Mesenchymal stem cell (in vitro differentiated cells and primary cell): Measurements from ENCODE around the gene MICAL1.

Experiments
- DNase-seq: peaks from one replicate; pipeline ENCODE4 v3.0.0-alpha.2; 2013
- H2AFZ ChIP-seq: one replicate; pipeline ENCODE4 v1.6.1; 2013; ENCODE audit warnings: low read depth, mild to moderate bottlenecking, control low read depth, inconsistent platforms, low read length, moderate library complexity
- H2AK5ac ChIP-seq: 2 replicates; pipeline ENCODE4 v1.6.1; 2013; ENCODE audit warnings: low read length, moderate library complexity, mild to moderate bottlenecking, inconsistent platforms; ENCODE audit not compliant: severe bottlenecking
- H2BK120ac ChIP-seq: one replicate; pipeline ENCODE4 v1.6.1; 2013; ENCODE audit warnings: low read depth, mild to moderate bottlenecking, inconsistent platforms, low read length, moderate library complexity
- H2BK12ac ChIP-seq, 2 experiments: one replicate each; pipeline ENCODE4 v1.6.1; 2013; ENCODE audit warnings: inconsistent platforms in 2 of 2, low read length in 2 of 2, mild to moderate bottlenecking in 2 of 2, moderate library complexity in 2 of 2, control low read depth in 1 of 2
- H2BK15ac ChIP-seq: one replicate; pipeline ENCODE4 v1.6.1; 2013; ENCODE audit warnings: mild to moderate bottlenecking, low read depth, inconsistent platforms; ENCODE audit not compliant: poor library complexity, severe bottlenecking
- H2BK5ac ChIP-seq: 2 replicates; pipeline ENCODE4 v1.6.1; 2013; ENCODE audit warnings: low read depth, mild to moderate bottlenecking, low read length, control low read depth, inconsistent platforms; ENCODE audit not compliant: poor library complexity, severe bottlenecking
- H3K14ac ChIP-seq, 2 experiments: one replicate each; pipeline ENCODE4 v1.6.1; 2013; ENCODE audit warnings: inconsistent platforms in 2 of 2, low read length in 2 of 2, control low read depth in 1 of 2, mild to moderate bottlenecking in 1 of 2, moderate library complexity in 1 of 2
- H3K18ac ChIP-seq, 2 experiments: one replicate each; pipeline ENCODE4 v1.6.1; 2013; ENCODE audit warnings: inconsistent platforms in 2 of 2, low read length in 2 of 2, control low read depth in 1 of 2, low read depth in 1 of 2, mild to moderate bottlenecking in 1 of 2
- H3K23ac ChIP-seq, 2 experiments: one replicate each; pipeline ENCODE4 v1.6.1; 2013; ENCODE audit warnings: inconsistent platforms in 2 of 2, low read length in 2 of 2, mild to moderate bottlenecking in 2 of 2, moderate library complexity in 2 of 2, control low read depth in 1 of 2
- H3K27ac ChIP-seq: 2 replicates; pipeline ENCODE4 v1.5.1; 2013; ENCODE audit warnings: mild to moderate bottlenecking, moderate library complexity, low read length, control low read depth, inconsistent platforms; ENCODE audit not compliant: poor library complexity, severe bottlenecking
- H3K27me3 ChIP-seq, 2 experiments: 2 replicates each; pipeline versions ENCODE4 v1.6.1 to v1.7.0; 2013; ENCODE audit warnings: low read length in 2 of 2, mild to moderate bottlenecking in 2 of 2, moderate library complexity in 2 of 2, control low read depth in 1 of 2, inconsistent platforms in 1 of 2; ENCODE audit not compliant: control insufficient read depth in 1 of 2, insufficient read depth in 1 of 2
- H3K36me3 ChIP-seq, 2 experiments: 2 replicates each; pipeline versions ENCODE4 v1.6.1 to v1.7.0; 2013; ENCODE audit warnings: low read length in 2 of 2, control low read depth in 1 of 2, inconsistent platforms in 1 of 2, low read depth in 1 of 2, mild to moderate bottlenecking in 1 of 2; ENCODE audit not compliant: insufficient read depth in 2 of 2, control insufficient read depth in 1 of 2
- H3K4ac ChIP-seq, 2 experiments: one replicate each; pipeline ENCODE4 v1.6.1; 2013; ENCODE audit warnings: inconsistent platforms in 2 of 2, low read length in 2 of 2, mild to moderate bottlenecking in 2 of 2, moderate library complexity in 2 of 2, control low read depth in 1 of 2, low read depth in 1 of 2
- H3K4me1 ChIP-seq: 2 replicates; pipeline ENCODE4 v1.6.1; 2013; ENCODE audit warnings: low read depth, low read length, control low read depth; ENCODE audit not compliant: control insufficient read depth, insufficient read depth
- H3K4me2 ChIP-seq: 2 replicates; pipeline ENCODE4 v1.6.1; 2013; ENCODE audit warnings: low read length, mild to moderate bottlenecking, inconsistent platforms; ENCODE audit not compliant: poor library complexity, severe bottlenecking
- H3K4me3 ChIP-seq, 2 experiments: 2 replicates each; pipeline versions ENCODE4 v1.5.1 to v1.7.0; 2013; ENCODE audit warnings: low read length in 2 of 2, mild to moderate bottlenecking in 2 of 2, control low read depth in 1 of 2, low read depth in 1 of 2; ENCODE audit not compliant: insufficient read depth in 1 of 2
- H3K79me1 ChIP-seq: replicated peaks from 2 replicates; pipeline ENCODE4 v1.6.1; 2013; ENCODE audit warnings: mild to moderate bottlenecking, control low read depth, low read length, inconsistent platforms; ENCODE audit not compliant: poor library complexity, severe bottlenecking
- H3K9ac ChIP-seq: 2 replicates; pipeline ENCODE4 v1.7.0; 2013; ENCODE audit warnings: mild to moderate bottlenecking, low read length, moderate library complexity
- H3K9me3 ChIP-seq: 2 replicates; pipeline ENCODE4 v1.7.0; 2013; ENCODE audit warnings: mild to moderate bottlenecking, low read length; ENCODE audit not compliant: control insufficient read depth
- H4K8ac ChIP-seq: one replicate; pipeline ENCODE4 v1.6.1; 2013; ENCODE audit warnings: inconsistent platforms, mild to moderate bottlenecking, low read length, moderate library complexity
- H4K91ac ChIP-seq: one replicate; pipeline ENCODE4 v1.6.1; 2013; ENCODE audit warnings: mild to moderate bottlenecking, low read length, inconsistent platforms
- WGBS: methylation state at CpG from one replicate; pipeline ENCODE4 v1.1.7; 2013; ENCODE audit warnings: mixed read lengths; 5-methylcytosine and 5-hydroxymethylcytosine counted together

MICAL1 gene

DNA sequence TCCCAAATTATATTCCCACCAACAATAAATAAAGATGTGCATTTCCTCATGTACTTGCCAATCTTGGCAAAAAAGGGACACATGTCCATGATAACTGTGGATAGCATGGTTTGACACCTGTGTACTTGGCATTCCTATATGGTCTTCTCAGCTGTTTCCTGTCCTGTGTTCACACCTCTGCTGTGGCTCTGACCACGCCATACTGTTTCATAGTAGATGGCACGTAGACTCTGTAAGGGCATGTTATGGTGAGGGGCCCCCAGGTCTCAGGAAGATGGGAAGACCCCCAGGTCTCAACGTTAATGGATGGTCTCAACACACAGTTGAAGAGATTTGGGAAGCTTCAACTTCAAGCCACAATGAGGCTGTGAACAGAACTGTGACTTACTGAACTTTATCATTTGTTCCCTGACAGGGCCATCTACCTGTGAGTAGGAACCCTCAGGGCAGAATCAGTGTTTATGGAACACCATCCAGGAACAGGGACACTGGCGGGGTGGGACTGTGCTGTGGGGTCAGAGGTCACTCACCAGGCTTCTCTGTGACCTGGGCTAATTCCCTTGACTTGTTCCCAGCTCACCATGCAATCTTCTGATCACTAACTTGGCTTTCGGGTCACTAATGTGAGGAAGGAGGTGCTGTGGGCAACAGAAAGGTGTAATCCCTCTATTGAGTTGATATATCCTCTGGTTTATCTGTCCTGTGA lies 15.7 kb upstream of the MICAL1 start:
- Histone ChIP-seq H2BK120ac (no peak overlapping the region), H4K91ac (no peak overlapping the region), H3K36me3 (peaks cover 53 to 98% of the 10 kb centered on the region in 2 experiments), H2BK12ac (no peak overlapping the region), H2BK15ac (no peak overlapping the region), H3K18ac (no peak overlapping the region), H3K79me1 (peaks cover 57% of the 10 kb centered on the region), H3K9ac (no peak overlapping the region), H3K14ac (no peak overlapping the region), H3K9me3 (no peaks in the 10 kb centered on the region), H3K4me2 (no peak overlapping the region), H3K4me3 (no peak overlapping the region), H3K4ac (no peak overlapping the region), H4K8ac (no peak overlapping the region), H3K27me3 (no peaks in the 10 kb centered on the region), H2AK5ac (no peak overlapping the region), H3K27ac (no peak overlapping the region), H2BK5ac (no peak overlapping the region), H3K23ac (no peak overlapping the region), H3K4me1 (peaks cover 4% of the 10 kb centered on the region), H2AFZ (no peak overlapping the region)
- 100% methylated on average over 5 of the region's 5 CpGs for WGBS
- DNase-seq, result no peak

DNA sequence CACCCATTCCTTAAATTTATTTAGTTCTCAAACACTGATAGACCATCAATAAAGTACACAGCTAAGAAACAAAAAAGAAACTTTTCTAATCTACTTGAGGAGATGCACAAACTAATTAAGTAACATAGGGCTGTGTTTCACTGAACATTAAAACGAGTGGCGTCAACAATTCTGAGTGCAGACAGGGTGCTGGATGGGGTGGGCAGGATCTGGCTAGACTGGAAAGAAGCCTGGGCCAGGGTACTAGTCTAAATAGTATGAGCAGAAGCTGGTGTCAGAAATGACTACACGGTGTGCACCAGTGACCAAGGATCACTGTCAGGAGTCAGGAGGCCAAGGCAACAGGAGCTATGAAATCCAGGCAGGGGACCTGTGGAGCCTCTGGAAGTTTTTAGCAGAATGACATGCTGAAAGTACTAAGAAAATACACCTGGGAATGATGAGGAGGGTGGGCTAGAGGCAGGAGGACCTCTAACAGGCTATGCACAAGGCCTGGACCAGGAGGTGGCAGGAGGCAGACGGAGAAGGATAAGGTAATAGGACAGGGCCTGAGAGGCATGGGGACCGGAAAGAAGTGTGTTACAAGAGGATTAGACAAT lies 14.1 kb upstream of the MICAL1 start:
- Histone ChIP-seq H3K23ac (no peak overlapping the region), H3K27ac (no peak overlapping the region), H2AFZ (no peak overlapping the region), H3K4me3 (no peak overlapping the region), H3K4me1 (peaks cover 1% of the 10 kb centered on the region), H2BK5ac (no peak overlapping the region), H3K14ac (no peak overlapping the region), H3K79me1 (peaks cover 59% of the 10 kb centered on the region), H4K91ac (no peak overlapping the region), H2AK5ac (no peak overlapping the region), H3K18ac (no peak overlapping the region), H3K9me3 (no peaks in the 10 kb centered on the region), H3K9ac (no peak overlapping the region), H2BK15ac (no peak overlapping the region), H2BK120ac (no peak overlapping the region), H3K36me3 (peaks cover 59 to 98% of the 10 kb centered on the region in 2 experiments), H4K8ac (no peak overlapping the region), H2BK12ac (no peak overlapping the region), H3K4me2 (no peak overlapping the region), H3K4ac (no peak overlapping the region), H3K27me3 (no peaks in the 10 kb centered on the region)
- 98% methylated on average over 4 of the region's 5 CpGs for WGBS
- DNase-seq, result no peak

DNA sequence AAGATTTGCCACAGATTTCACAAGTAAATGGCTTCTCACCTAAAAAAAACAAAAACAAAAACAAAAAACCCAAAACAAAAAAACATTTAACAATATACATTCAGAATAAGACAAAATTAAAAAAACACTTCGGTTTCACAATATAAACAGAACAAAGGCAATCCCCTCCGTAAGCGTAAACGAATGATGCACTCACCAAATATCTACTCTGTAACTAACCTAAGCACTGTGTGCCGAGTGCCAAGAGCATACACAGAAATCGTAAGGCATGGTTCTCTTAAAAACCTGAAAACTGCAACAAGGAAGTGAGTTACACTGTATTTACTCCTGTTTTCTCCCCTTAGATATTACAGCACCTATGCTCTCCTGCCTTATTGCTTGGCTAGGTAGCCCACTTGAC lies 12.1 kb upstream of the MICAL1 start:
- H3K36me3 ChIP-seq, result peaks cover 46 to 98% of the 10 kb centered on the region in 2 experiments
- no peaks in the 10 kb centered on the region for H3K9me3 ChIP-seq
- no peak overlapping the region for H4K8ac ChIP-seq
- no peak overlapping the region for H2BK12ac ChIP-seq
- H3K23ac ChIP-seq, result no peak overlapping the region
- H3K4me1 ChIP-seq, result no peaks in the 10 kb centered on the region
- no peak overlapping the region for H3K27ac ChIP-seq
- H3K4ac ChIP-seq, result no peak overlapping the region
- H2BK5ac ChIP-seq, result no peak overlapping the region
- no peak overlapping the region for H3K4me2 ChIP-seq
- no peaks in the 10 kb centered on the region for H3K27me3 ChIP-seq
- no peak overlapping the region for H3K14ac ChIP-seq
- no peak overlapping the region for H2BK15ac ChIP-seq
- H2BK120ac ChIP-seq, result no peak overlapping the region
- H3K18ac ChIP-seq, result no peak overlapping the region
- H2AK5ac ChIP-seq, result no peak overlapping the region
- H3K4me3 ChIP-seq, result no peak overlapping the region
- peaks cover 48% of the 10 kb centered on the region for H3K79me1 ChIP-seq
- no peak overlapping the region for H3K9ac ChIP-seq
- peak; percentile 52 for DNase-seq
- no peak overlapping the region for H4K91ac ChIP-seq
- WGBS, result 70% methylated on average over 6 of the region's 6 CpGs
- H2AFZ ChIP-seq, result no peak overlapping the region

DNA sequence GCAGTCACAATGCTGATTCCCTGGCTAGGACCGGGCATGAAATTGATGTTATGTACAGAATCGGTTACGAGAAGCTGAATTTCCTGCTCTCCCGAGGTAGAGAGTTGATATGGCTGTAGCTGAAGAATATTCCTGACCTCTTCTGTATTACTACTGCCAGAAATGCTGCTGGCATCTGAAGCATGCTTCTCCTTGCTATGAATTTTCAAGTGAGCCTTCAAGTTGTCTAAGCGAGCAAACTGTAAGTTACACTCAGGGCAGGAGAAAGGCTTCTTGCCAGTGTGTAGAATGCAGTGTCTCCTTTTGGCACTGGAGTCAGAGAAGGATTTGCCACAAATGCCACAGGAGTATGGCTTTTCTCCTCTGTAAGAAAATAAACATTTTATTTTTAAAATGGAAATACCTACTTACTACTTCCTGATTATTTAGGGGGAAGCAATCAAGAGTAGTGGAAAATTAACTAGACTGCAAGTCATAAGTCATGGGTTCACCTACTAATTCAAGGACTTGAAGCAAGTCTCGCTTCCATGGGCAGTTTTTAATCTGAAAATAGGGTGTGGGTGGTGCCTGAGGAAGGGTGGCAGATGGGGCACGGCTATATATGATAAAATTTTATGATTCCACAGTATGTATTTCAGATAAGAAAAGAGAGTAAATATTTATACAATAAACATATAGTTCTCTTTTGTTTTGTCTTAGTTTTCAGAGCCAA lies 10.8 kb upstream of the MICAL1 start:
- no peak overlapping the region for H2BK12ac ChIP-seq
- peaks cover 36% of the 10 kb centered on the region for H3K79me1 ChIP-seq
- no peak overlapping the region for H2BK15ac ChIP-seq
- H3K27ac ChIP-seq, result no peak overlapping the region
- no peak overlapping the region for H2BK5ac ChIP-seq
- no peaks in the 10 kb centered on the region for H3K9me3 ChIP-seq
- no peak overlapping the region for H3K4me2 ChIP-seq
- H4K8ac ChIP-seq, result no peak overlapping the region
- H2AFZ ChIP-seq, result no peak overlapping the region
- 93% methylated on average over 6 of the region's 7 CpGs for WGBS
- H3K4me3 ChIP-seq, result no peak overlapping the region
- no peak overlapping the region for H2BK120ac ChIP-seq
- DNase-seq, result no peak
- H3K18ac ChIP-seq, result no peak overlapping the region
- H4K91ac ChIP-seq, result no peak overlapping the region
- H2AK5ac ChIP-seq, result no peak overlapping the region
- H3K4ac ChIP-seq, result no peak overlapping the region
- H3K4me1 ChIP-seq, result no peaks in the 10 kb centered on the region
- H3K36me3 ChIP-seq, result peaks cover 34 to 97% of the 10 kb centered on the region in 2 experiments
- H3K14ac ChIP-seq, result no peak overlapping the region
- no peak overlapping the region for H3K9ac ChIP-seq
- H3K27me3 ChIP-seq, result no peaks in the 10 kb centered on the region
- H3K23ac ChIP-seq, result no peak overlapping the region
